OCI-LY1 (cell line): ENCODE measurements around the gene MAGI1.

Experiments used
- H2AFZ ChIP-seq: fragments of 200-600 bp; sonication (generic), shearing (Covaris generic); 2 replicates; pipeline ENCODE4 v1.6.0; 2014; ENCODE audit warnings: antibody characterized with exemption, mild to moderate bottlenecking, low read length
- H3F3A ChIP-seq: fragments of 200-600 bp; sonication (generic), shearing (Covaris generic); 2 replicates; pipeline ENCODE4 v1.6.0; 2014; ENCODE audit warnings: mild to moderate bottlenecking, antibody characterized with exemption, low read length, moderate library complexity; ENCODE audit not compliant: insufficient read depth
- H3K27ac ChIP-seq: fragments of 200-600 bp; sonication (generic); 2 replicates; pipeline ENCODE4 v1.5.1; 2014; ENCODE audit warnings: low read length, mixed run types, mild to moderate bottlenecking, low read depth; ENCODE audit not compliant: poor library complexity, severe bottlenecking
- H3K27me3 ChIP-seq: fragments of 200-600 bp; sonication (generic); 2 replicates; pipeline ENCODE4 v1.6.0; 2014; ENCODE audit warnings: antibody characterized with exemption, mild to moderate bottlenecking, low read length, moderate library complexity; ENCODE audit not compliant: insufficient read depth
- H3K36me3 ChIP-seq: fragments of 200-600 bp; sonication (generic); 2 replicates; pipeline ENCODE4 v1.6.1; 2014; ENCODE audit warnings: mild to moderate bottlenecking, antibody characterized with exemption, low read length, moderate library complexity, mixed read lengths; ENCODE audit not compliant: insufficient read depth
- H3K4me1 ChIP-seq: fragments of 200-600 bp; sonication (generic); 2 replicates; pipeline ENCODE4 v1.5.1; 2014; ENCODE audit warnings: mild to moderate bottlenecking, low read length, moderate library complexity; ENCODE audit not compliant: insufficient read depth, severe bottlenecking
- H3K4me2 ChIP-seq: fragments of 200-600 bp; sonication (generic), shearing (Covaris generic); 2 replicates; pipeline ENCODE4 v1.6.1; 2014; ENCODE audit warnings: low read length
- H3K4me3 ChIP-seq: fragments of 200-600 bp; sonication (generic); 2 replicates; pipeline ENCODE4 v1.5.1; 2014; ENCODE audit warnings: low read length, low read depth, mild to moderate bottlenecking, mixed read lengths; ENCODE audit not compliant: poor library complexity, severe bottlenecking
- H3K79me2 ChIP-seq: fragments of 200-600 bp; shearing (Covaris generic); 2 replicates; pipeline ENCODE4 v1.6.1; 2016; ENCODE audit warnings: mixed run types, low read length, mixed read lengths; ENCODE audit not compliant: insufficient read depth
- H3K9ac ChIP-seq: fragments of 200-600 bp; sonication (generic), shearing (Covaris generic); 2 replicates; pipeline ENCODE4 v1.6.1; 2014; ENCODE audit warnings: mild to moderate bottlenecking, low read length, mixed read lengths
- H3K9me2 ChIP-seq: fragments of 200-600 bp; sonication (generic), shearing (Covaris generic); 2 replicates; pipeline ENCODE4 v1.6.1; 2014; ENCODE audit warnings: low read depth, mild to moderate bottlenecking, low read length, mixed read lengths
- H3K9me3 ChIP-seq: fragments of 200-600 bp; shearing (Covaris generic); 2 replicates; pipeline ENCODE4 v1.6.1; 2014; ENCODE audit warnings: low read length, mixed read lengths
- H4K20me1 ChIP-seq: fragments of 200-600 bp; sonication (generic), shearing (Covaris generic); 2 replicates; pipeline ENCODE4 v1.6.0; 2016; ENCODE audit warnings: mild to moderate bottlenecking, low read length; ENCODE audit not compliant: insufficient read depth
- CTCF ChIP-seq: fragments of 200-600 bp; sonication (generic), shearing (Covaris generic); IDR thresholded peaks from 2 replicates; pipeline ENCODE4 v1.5.1; 2017; ENCODE audit warnings: mild to moderate bottlenecking, antibody characterized with exemption, low read length, moderate library complexity, mixed read lengths
- EZH2 ChIP-seq: fragments of 200-600 bp; sonication (generic), shearing (Covaris generic); IDR thresholded peaks from 2 replicates; pipeline ENCODE4 v1.8.0; 2017; ENCODE audit warnings: borderline replicate concordance, mixed run types, mild to moderate bottlenecking, antibody characterized with exemption, low read length, moderate library complexity, mixed read lengths

MAGI1 gene

GRCh38 chr3:65778968-65779367 is 259.8 kb downstream of the MAGI1 start:
- H3F3A ChIP-seq, result no peaks in the 10 kb centered on the region
- TF ChIP-seq CTCF, result no peak
- no peak for TF ChIP-seq EZH2
- H3K9me2 ChIP-seq, result no peaks in the 10 kb centered on the region
- no peaks in the 10 kb centered on the region for H3K36me3 ChIP-seq
- no peak overlapping the region for H2AFZ ChIP-seq
- H3K9ac ChIP-seq, result no peak overlapping the region
- H3K27me3 ChIP-seq, result no peaks in the 10 kb centered on the region
- no peak overlapping the region for H3K27ac ChIP-seq
- no peak overlapping the region for H3K4me3 ChIP-seq
- H4K20me1 ChIP-seq, result no peaks in the 10 kb centered on the region
- H3K9me3 ChIP-seq, result no peaks in the 10 kb centered on the region
- H3K79me2 ChIP-seq, result no peaks in the 10 kb centered on the region
- no peaks in the 10 kb centered on the region for H3K4me1 ChIP-seq
- no peak overlapping the region for H3K4me2 ChIP-seq

DNA sequence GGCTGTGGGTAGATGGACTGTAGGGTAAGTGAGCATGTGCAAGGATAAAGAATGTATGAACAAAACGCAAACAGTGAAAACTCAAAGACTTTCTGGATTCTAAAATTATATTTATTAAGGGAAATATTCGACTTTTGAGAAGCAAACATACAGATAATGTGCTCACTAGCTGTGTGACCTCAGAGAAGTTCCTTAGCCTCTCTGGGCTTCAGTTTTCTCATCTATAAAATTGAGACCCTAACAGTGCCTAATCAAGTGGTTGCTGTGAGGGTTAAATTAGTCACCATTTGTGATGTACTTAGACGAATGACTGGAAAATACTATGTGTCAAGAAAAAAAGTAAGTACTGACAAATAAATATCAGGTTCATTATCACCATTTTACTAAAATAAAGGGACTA is 261.7 kb downstream of the MAGI1 start:
- TF ChIP-seq CTCF, result no peak
- no peak for TF ChIP-seq EZH2
- H3K9me3 ChIP-seq, result no peaks in the 10 kb centered on the region
- no peaks in the 10 kb centered on the region for H3F3A ChIP-seq
- H3K9me2 ChIP-seq, result no peaks in the 10 kb centered on the region
- H3K4me1 ChIP-seq, result no peaks in the 10 kb centered on the region
- no peaks in the 10 kb centered on the region for H3K27me3 ChIP-seq
- H3K4me2 ChIP-seq, result no peak overlapping the region
- H3K27ac ChIP-seq, result no peak overlapping the region
- H4K20me1 ChIP-seq, result no peaks in the 10 kb centered on the region
- H3K36me3 ChIP-seq, result no peaks in the 10 kb centered on the region
- H3K79me2 ChIP-seq, result no peaks in the 10 kb centered on the region
- no peak overlapping the region for H3K4me3 ChIP-seq
- no peak overlapping the region for H3K9ac ChIP-seq
- H2AFZ ChIP-seq, result no peak overlapping the region

GRCh38 chr3:65776494-65776893 is 262.2 kb downstream of the MAGI1 start:
- H3K4me2 ChIP-seq, result no peak overlapping the region
- H3K9me2 ChIP-seq, result no peaks in the 10 kb centered on the region
- no peak overlapping the region for H3K27ac ChIP-seq
- no peaks in the 10 kb centered on the region for H3F3A ChIP-seq
- H3K4me1 ChIP-seq, result no peaks in the 10 kb centered on the region
- no peak for TF ChIP-seq EZH2
- no peak for TF ChIP-seq CTCF
- no peaks in the 10 kb centered on the region for H3K9me3 ChIP-seq
- no peaks in the 10 kb centered on the region for H3K36me3 ChIP-seq
- no peaks in the 10 kb centered on the region for H4K20me1 ChIP-seq
- no peak overlapping the region for H3K9ac ChIP-seq
- no peak overlapping the region for H2AFZ ChIP-seq
- H3K4me3 ChIP-seq, result no peak overlapping the region
- H3K79me2 ChIP-seq, result no peaks in the 10 kb centered on the region
- H3K27me3 ChIP-seq, result no peaks in the 10 kb centered on the region
